Cardiac muscle cell (in vitro differentiated cells and primary cell): Measurements from ENCODE around the gene AMOTL1. TPM values are rescaled to one million over a fixed set of nuclear protein-coding genes. Genes with fewer than 3 reads are reported as not detected.

Experiments used
- DNase-seq, 2 donors: peaks; one replicate each; pipeline versions ENCODE4 v3.0.0 to v3.0.0-alpha.2; 2010 to 2017; ENCODE audit warnings: low read depth in 1 of 2, low spot score in 1 of 2
- H3K27ac ChIP-seq: fragments of 200-600 bp; sonication (generic); 2 replicates; pipeline ENCODE4 v1.5.1; 2016
- H3K27me3 ChIP-seq: fragments of 200-600 bp; sonication (generic); 2 replicates; pipeline ENCODE4 v1.6.0; 2016; ENCODE audit warnings: control low read depth
- H3K36me3 ChIP-seq: fragments of 200-600 bp; sonication (generic); 2 replicates; pipeline ENCODE4 v1.5.1; 2016; ENCODE audit warnings: control low read depth
- H3K4me1 ChIP-seq: fragments of 200-600 bp; sonication (generic); 2 replicates; pipeline ENCODE4 v1.8.1; 2017; ENCODE audit warnings: low read depth, mild to moderate bottlenecking, mixed run types
- H3K4me3 ChIP-seq: fragments of 200-600 bp; sonication (generic); 2 replicates; pipeline ENCODE4 v1.5.1; 2016; ENCODE audit warnings: mild to moderate bottlenecking
- H3K9me3 ChIP-seq: fragments of 200-600 bp; sonication (generic); 2 replicates; pipeline ENCODE4 v1.5.1; 2017; ENCODE audit warnings: low read depth, mild to moderate bottlenecking, control low read depth
- CTCF ChIP-seq: IDR thresholded peaks from 2 replicates; pipeline ENCODE4 v1.5.1; 2012; ENCODE audit warnings: low read depth, mild to moderate bottlenecking, low read length
- polyA plus RNA-seq: library from polyadenylated mRNA; unstranded; fragments of >200 nt; fragmentation: Nextera tagmentation; extraction: Ambion mirVana; gene quantifications from 2 replicates; pipeline ENCODE4 v1.2.1, GENCODE V29; 2016
- total RNA-seq: library from RNA; depleted of rRNA; stranded (reverse); fragments of >200 nt; gene quantifications from 2 replicates; pipeline ENCODE4 v1.2.3, GENCODE V29; 2016

AMOTL1 gene
- total and polyA plus RNA-seq, 2 experiments from 2014 or later = 1.2 to 5.1 TPM

- DNase-seq = peak; percentile 67 to 70
- H3K27ac ChIP-seq = no peak overlapping the region
- peak; percentile 94 for TF ChIP-seq CTCF
- H3K36me3 ChIP-seq = no peaks in the 10 kb centered on the region
- no peak overlapping the region for H3K4me3 ChIP-seq
- H3K4me1 ChIP-seq = no peaks in the 10 kb centered on the region
- no peaks in the 10 kb centered on the region for H3K9me3 ChIP-seq
- H3K27me3 ChIP-seq = peaks cover 8% of the 10 kb centered on the region
Measured at GRCh38 chr11:94897330-94897768, 129.2 kb downstream of the AMOTL1 start.

- H3K27ac ChIP-seq = no peak overlapping the region
- peaks cover 6% of the 10 kb centered on the region for H3K27me3 ChIP-seq
- no peaks in the 10 kb centered on the region for H3K9me3 ChIP-seq
- no peaks in the 10 kb centered on the region for H3K4me1 ChIP-seq
- no peaks in the 10 kb centered on the region for H3K36me3 ChIP-seq
- TF ChIP-seq CTCF = no peak
- H3K4me3 ChIP-seq = no peak overlapping the region
- no peak for DNase-seq
Measured at GRCh38 chr11:94907226-94907625, 139.1 kb downstream of the AMOTL1 start.

GRCh38 chr11:94909371-94909820 lies 141.2 kb downstream of the AMOTL1 start:
- Histone ChIP-seq H3K4me1 (no peaks in the 10 kb centered on the region), H3K27me3 (peaks cover 6% of the 10 kb centered on the region), H3K9me3 (no peaks in the 10 kb centered on the region), H3K27ac (no peak overlapping the region), H3K4me3 (no peak overlapping the region), H3K36me3 (no peaks in the 10 kb centered on the region)
- peak in 1 of 2 donors; percentile 30 for DNase-seq
- TF ChIP-seq CTCF = no peak

- Histone ChIP-seq H3K27me3 (peaks cover 6% of the 10 kb centered on the region), H3K36me3 (no peaks in the 10 kb centered on the region), H3K4me1 (no peaks in the 10 kb centered on the region), H3K9me3 (no peaks in the 10 kb centered on the region), H3K4me3 (no peak overlapping the region), H3K27ac (no peak overlapping the region)
- TF ChIP-seq CTCF = no peak
- peak in 1 of 2 donors; percentile 34 for DNase-seq
Measured at GRCh38 chr11:94910270-94910669, 142.1 kb downstream of the AMOTL1 start.

- no peak overlapping the region for H3K4me3 ChIP-seq
- no peak overlapping the region for H3K27ac ChIP-seq
- TF ChIP-seq CTCF = no peak
Measured at GRCh38 chr11:94910779-94911178, 142.6 kb downstream of the AMOTL1 start.

More at GRCh38 chr11:94910779-94911178, 142.6 kb downstream of the AMOTL1 start:
- no peaks in the 10 kb centered on the region for H3K9me3 ChIP-seq
- DNase-seq = peak in 1 of 2 donors; percentile 43
- peaks cover 6% of the 10 kb centered on the region for H3K27me3 ChIP-seq
- H3K36me3 ChIP-seq = no peaks in the 10 kb centered on the region
- no peaks in the 10 kb centered on the region for H3K4me1 ChIP-seq
